ENCODE results near the gene HSP90AA1. TPM values are rescaled to one million over a fixed set of nuclear protein-coding genes. Genes with fewer than 3 reads are reported as not detected.
"Not testable (repeated sequence)": the region's sequence is repeated elsewhere in the genome, so short reads cannot be mapped to it uniquely, and the experiment has no call there.

Gene HSP90AA1
- total and polyA plus RNA-seq, 9 donors = 197 to 502 (median 299) TPM

DNA sequence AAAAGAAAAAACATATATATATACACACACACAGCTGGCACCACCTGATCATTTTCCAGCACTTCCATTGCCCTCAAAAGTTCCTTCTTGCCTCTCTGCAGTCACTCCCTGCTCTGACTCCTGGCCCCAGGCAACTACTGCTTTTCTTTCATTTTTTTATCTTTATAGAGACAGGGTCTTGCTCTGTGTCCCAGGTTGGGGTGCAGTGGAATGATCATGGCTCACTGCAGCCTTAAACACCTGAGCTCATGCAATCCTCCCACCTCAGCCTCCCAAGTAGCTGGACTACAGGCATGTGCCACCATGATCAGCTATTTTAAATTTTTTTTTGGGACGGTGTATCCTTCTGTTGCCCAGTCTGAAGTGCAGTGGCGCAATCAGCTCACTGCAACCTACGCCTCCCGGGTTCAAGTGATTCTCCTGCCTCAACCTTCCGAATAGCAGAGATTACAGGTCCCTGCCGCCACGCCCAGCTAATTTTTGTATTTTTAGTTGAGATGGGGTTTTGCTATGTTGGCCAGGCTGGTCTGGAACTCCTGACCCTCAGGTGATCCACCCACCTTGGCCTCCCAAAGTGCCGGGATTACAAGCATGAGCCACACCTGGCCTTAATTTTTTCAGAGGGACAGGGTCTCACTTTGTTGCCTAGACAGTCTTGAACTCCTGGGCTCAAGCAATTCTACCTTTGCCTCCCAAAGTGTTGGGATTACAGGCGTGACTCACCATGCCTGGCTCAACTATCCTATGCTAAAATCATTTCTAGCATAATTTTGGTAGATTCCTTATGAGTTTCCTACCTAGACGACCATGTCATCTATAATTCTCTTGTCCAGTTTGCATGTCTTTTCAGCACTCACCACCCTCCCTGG is 7.8 kb downstream of the HSP90AA1 start:
- Histone ChIP-seq H3K9me3 (no peaks in the 10 kb centered on the region), H3K36me3 (no peaks in the 10 kb centered on the region), H3K27ac (no peak overlapping the region), H3K4me1 (ENCODE audit: insufficient read depth) (peaks cover 2% of the 10 kb centered on the region), H3K27me3 (no peaks in the 10 kb centered on the region), H3K4me3 (no peak overlapping the region)
- no peak for DNase-seq
- intact Hi-C loops (cut with DNase I) = no loop called here
- WGBS, 3 donors = 88 to 90% (median 90%) methylated on average over 10 of the region's 10 CpGs
- TF ChIP-seq POLR2A (IDR thresholded peaks at IDR 0.05) = no peak
- TF ChIP-seq, protein P1, sequence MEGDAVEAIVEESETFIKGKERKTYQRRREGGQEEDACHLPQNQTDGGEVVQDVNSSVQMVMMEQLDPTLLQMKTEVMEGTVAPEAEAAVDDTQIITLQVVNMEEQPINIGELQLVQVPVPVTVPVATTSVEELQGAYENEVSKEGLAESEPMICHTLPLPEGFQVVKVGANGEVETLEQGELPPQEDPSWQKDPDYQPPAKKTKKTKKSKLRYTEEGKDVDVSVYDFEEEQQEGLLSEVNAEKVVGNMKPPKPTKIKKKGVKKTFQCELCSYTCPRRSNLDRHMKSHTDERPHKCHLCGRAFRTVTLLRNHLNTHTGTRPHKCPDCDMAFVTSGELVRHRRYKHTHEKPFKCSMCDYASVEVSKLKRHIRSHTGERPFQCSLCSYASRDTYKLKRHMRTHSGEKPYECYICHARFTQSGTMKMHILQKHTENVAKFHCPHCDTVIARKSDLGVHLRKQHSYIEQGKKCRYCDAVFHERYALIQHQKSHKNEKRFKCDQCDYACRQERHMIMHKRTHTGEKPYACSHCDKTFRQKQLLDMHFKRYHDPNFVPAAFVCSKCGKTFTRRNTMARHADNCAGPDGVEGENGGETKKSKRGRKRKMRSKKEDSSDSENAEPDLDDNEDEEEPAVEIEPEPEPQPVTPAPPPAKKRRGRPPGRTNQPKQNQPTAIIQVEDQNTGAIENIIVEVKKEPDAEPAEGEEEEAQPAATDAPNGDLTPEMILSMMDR (IDR thresholded peaks at IDR 0.05) = no peak

DNA sequence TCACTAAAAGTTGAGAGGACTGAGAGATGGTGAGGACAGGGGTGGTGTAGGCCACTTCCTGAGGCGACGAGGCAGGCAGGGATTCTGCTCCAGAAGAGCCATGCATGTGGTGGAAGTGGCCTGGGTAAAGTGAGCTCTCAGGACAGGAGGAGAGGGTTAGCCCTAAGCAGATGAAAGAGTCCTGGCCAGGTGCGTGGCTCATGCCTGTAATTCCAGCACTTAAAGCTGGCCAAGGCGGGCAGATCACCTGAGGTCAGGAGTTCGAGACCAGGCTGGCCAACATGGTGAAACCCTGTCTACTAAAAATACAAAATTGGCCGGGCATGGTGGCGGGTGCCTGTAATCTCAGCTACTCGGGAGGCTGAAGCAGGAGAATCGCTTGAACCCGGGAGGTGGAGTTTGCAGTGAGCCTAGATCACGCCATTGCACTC is 8.5 kb downstream of the HSP90AA1 start:
- H3K27me3 ChIP-seq; H3K4me1 ChIP-seq (ENCODE audit: insufficient read depth); H3K27ac ChIP-seq; H3K36me3 ChIP-seq; H3K9me3 ChIP-seq; H3K4me3 ChIP-seq; intact Hi-C loops (cut with DNase I); DNase-seq: not testable (repeated sequence)
- 91 to 93% (median 92%) methylated on average over 11 of the region's 11 CpGs for WGBS, 3 donors

DNA sequence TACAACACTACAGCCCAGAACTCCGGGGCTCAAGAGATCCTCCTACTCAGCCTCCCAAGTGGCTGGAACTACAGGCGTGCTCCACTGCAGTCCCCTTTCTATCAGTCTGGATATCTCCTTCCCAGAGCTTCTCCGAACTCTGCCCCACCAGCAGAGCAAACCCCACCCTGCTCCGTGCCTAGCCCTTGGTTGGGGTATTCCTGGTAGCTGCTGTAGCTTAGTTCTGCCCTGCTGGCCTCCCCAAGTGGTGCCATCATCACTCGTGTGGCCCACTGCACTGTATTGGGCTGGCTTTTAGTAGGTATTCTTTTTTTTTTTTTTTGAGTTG is 9.5 kb downstream of the HSP90AA1 start:
- H3K27me3 ChIP-seq = no peaks in the 10 kb centered on the region
- 78 to 84% (median 81%) methylated on average over 5 of the region's 5 CpGs for WGBS, 3 donors
- H3K27ac ChIP-seq = no peak overlapping the region
- intact Hi-C loops (cut with DNase I) = no loop called here
- H3K4me3 ChIP-seq = no peak overlapping the region
- H3K36me3 ChIP-seq = no peaks in the 10 kb centered on the region
- no peak for TF ChIP-seq POLR2A (IDR thresholded peaks at IDR 0.05)
- TF ChIP-seq, protein P1 (IDR thresholded peaks at IDR 0.05) = no peak
- no peaks in the 10 kb centered on the region for H3K4me1 ChIP-seq (ENCODE audit: insufficient read depth)
- no peak for DNase-seq
- H3K9me3 ChIP-seq = no peaks in the 10 kb centered on the region

DNA sequence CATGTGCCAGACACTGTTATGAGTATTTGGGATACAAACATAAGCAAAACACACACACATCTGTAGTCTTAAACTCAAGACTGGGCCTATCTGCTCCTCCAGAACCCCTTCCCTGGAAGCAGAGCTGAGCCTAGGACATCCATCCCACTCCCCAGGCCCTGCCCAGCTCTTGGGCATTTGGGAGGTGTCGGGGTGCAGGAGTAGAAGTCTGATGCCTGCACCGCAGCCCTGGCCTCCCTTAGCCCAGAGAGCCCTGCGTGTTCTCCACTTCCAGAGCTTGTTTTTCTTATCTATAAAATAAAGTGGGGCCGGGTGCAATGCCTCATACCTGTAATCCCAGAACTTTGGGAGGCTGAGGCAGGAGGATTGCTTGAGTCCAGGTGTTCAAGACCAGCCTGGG is 11.7 kb downstream of the HSP90AA1 start:
- Histone ChIP-seq H3K27ac (no peak overlapping the region), H3K27me3 (no peaks in the 10 kb centered on the region), H3K4me1 (ENCODE audit: insufficient read depth) (no peaks in the 10 kb centered on the region), H3K36me3 (no peaks in the 10 kb centered on the region), H3K9me3 (no peaks in the 10 kb centered on the region), H3K4me3 (no peak overlapping the region)
- intact Hi-C loops (cut with DNase I) = no loop called here
- WGBS, 3 donors = 81 to 86% (median 85%) methylated on average over 4 of the region's 4 CpGs
- DNase-seq = no peak
- TF ChIP-seq EP300 (IDR thresholded peaks at IDR 0.05) = no peak
- TF ChIP-seq, protein P1 (IDR thresholded peaks at IDR 0.05) = no peak
- TF ChIP-seq POLR2A (IDR thresholded peaks at IDR 0.05) = no peak

DNA sequence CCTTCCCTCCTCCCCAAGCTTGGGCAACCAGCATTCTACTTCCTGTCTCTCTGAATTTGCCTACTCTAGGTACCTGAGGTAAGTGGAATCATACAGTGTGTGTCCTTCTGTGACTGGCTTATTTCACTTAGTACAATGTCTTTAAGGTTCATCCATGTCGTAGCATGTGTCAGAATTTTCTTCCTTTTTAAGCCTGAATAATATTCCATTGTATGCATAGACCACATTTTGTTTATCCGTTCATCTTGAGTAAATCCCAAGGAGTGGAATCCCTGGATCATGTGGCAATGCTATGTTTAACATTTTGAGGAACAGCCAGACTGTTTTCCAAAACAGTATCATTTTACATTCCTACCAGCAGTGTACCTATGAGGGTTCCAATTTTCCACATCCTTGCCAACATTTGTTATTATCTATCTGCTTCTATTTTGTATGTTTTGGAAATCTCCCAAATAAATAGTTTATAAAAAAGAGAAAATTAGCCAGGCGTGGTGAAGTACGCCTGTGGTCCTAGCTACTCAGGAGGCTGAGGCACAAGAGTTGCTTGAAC is 12.4 kb downstream of the HSP90AA1 start:
- WGBS, 3 donors = 44 to 78% (median 65%) methylated on average over 4 of the region's 4 CpGs
- no peak overlapping the region for H3K27ac ChIP-seq
- TF ChIP-seq POLR2A (IDR thresholded peaks at IDR 0.05) (no peak), EP300 (IDR thresholded peaks at IDR 0.05) (no peak)
- TF ChIP-seq, protein P1 (IDR thresholded peaks at IDR 0.05) = no peak

More for the DNA sequence above, 12.4 kb downstream of the HSP90AA1 start:
- no peaks in the 10 kb centered on the region for H3K36me3 ChIP-seq
- DNase-seq = no peak
- H3K27me3 ChIP-seq = no peaks in the 10 kb centered on the region
- H3K4me3 ChIP-seq = no peak overlapping the region
- no peaks in the 10 kb centered on the region for H3K4me1 ChIP-seq (ENCODE audit: insufficient read depth)
- intact Hi-C loops (cut with DNase I) = no loop called here
- H3K9me3 ChIP-seq = no peaks in the 10 kb centered on the region
